Caki2 (cell line): ENCODE measurements around the gene ALPL. TPM values are rescaled to one million over a fixed set of nuclear protein-coding genes. Genes with fewer than 3 reads are reported as not detected.
"Not testable (repeated sequence)": the region's sequence is repeated elsewhere in the genome, so short reads cannot be mapped to it uniquely, and the experiment has no call there.

ENCODE experiments used
- DNase-seq: peaks from one replicate; pipeline ENCODE4 v3.0.0-alpha.2; 2015; ENCODE audit warnings: low read depth
- in situ Hi-C: cut with HindIII; loops from 2 replicates; pipeline ENCODE4 v1.10.0; 2016; ENCODE audit warnings: low sequenced_read_pairs, low pct_unique_long_range_greater_than_20kb, mixed read lengths
- total RNA-seq: library from RNA; depleted of rRNA; stranded (reverse); fragments of >200 nt; shearing (Covaris generic); gene quantifications from 2 replicates; pipeline ENCODE4 v1.2.3, GENCODE V29; 2014; ENCODE audit warnings: low replicate concordance

Gene ALPL
- total RNA-seq, 1 experiment from 2014 or later = 0.14 TPM

DNA sequence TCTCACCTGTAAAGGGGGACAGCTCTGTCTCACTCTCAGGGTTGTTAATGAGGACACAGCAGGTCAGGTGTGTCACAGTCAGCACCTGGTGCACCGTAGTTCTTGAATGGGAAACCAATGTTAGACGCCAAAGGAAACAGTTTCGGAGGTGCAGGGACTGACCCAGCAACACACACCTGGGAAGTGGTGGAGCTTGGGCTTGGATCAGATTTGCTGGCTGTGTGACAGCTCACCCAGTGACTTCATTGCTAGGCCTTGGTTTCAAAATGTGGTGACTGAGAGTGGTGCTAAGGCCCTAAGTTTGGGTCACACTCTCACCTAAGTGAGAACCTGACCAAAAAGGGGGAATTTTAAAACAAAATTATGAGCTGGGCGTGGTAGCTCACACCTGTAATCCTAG, 34.9 kb downstream of the ALPL start:
- in situ Hi-C loops = no loop called here
- no peak for DNase-seq

DNA sequence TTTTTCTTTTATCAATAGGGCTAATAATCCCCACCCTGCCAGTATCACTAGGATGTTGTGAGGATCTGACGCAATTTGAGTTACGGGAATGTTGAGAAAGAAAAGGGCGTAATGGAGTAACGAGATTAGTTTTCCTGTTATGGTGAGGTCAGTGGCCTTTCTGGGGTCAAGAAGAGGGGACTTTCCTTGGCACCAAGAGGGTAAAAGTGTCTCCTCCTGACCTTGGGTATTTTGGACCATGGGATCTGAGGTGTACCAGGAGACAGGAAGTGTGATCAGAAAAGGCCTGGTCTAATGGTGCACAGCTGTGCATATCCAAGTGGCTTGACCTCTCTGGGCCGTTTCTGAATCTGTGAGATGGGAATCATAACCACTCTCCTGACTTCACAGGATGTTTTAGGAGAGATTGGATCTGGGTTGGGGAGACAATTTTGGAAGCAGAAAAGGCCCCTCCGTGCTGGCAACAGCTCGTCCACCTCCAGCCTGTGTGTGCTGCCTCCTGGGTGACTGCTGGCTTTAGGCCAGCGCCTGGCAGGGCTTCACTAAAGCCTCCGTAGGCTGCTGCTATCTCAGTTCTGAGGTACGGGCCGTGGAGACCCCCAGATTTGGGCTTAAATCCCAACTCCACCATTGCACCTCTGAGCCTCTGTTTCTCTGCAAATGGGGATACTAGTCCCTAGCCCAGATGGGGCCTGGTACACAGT, 37.1 kb downstream of the ALPL start:
- no peak for DNase-seq
- in situ Hi-C loops = no loop called here

- in situ Hi-C loops = no loop called here
- no peak for DNase-seq
These were observed 38.7 kb downstream of the ALPL start for GRCh38 chr1:21547876-21548275.

GRCh38 chr1:21550097-21550496, 40.9 kb downstream of the ALPL start:
- DNase-seq = no peak
- in situ Hi-C loops = no loop called here

DNA sequence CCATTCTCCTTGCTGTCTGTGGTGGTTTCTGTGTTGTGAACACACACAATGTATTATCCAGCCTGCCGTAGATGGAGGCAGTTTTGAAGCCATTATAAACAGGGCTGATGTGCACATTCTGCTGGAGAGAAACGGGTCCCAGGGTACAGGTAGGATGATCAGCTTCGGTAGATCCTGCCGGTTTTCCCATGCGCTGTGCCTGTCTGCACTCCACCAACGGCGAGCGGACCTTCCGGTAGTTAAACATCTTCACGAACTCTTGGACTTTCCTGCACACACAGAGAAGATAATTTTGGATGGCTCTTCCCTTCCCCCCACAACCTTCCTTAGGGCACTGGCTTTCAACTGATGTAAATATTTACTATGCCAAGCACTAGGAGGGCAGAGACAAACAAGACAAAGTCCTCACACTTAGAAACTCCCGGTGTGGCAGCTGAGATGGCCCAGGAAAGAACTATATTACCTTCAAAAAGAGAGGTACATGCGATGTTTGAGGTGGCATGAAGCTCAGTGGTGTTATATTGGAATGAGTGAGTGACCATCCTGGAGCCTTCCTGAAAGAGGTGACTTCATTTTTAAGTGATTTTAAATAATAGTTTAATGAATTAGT, 41.7 kb downstream of the ALPL start:
- DNase-seq = no peak
- in situ Hi-C loops = no loop called here

GRCh38 chr1:21552715-21553114, 43.5 kb downstream of the ALPL start:
- in situ Hi-C loops = no loop called here
- no peak for DNase-seq

GRCh38 chr1:21553116-21553926, 44.1 kb downstream of the ALPL start:
- DNase-seq = no peak
- in situ Hi-C loops = no loop called here

DNA sequence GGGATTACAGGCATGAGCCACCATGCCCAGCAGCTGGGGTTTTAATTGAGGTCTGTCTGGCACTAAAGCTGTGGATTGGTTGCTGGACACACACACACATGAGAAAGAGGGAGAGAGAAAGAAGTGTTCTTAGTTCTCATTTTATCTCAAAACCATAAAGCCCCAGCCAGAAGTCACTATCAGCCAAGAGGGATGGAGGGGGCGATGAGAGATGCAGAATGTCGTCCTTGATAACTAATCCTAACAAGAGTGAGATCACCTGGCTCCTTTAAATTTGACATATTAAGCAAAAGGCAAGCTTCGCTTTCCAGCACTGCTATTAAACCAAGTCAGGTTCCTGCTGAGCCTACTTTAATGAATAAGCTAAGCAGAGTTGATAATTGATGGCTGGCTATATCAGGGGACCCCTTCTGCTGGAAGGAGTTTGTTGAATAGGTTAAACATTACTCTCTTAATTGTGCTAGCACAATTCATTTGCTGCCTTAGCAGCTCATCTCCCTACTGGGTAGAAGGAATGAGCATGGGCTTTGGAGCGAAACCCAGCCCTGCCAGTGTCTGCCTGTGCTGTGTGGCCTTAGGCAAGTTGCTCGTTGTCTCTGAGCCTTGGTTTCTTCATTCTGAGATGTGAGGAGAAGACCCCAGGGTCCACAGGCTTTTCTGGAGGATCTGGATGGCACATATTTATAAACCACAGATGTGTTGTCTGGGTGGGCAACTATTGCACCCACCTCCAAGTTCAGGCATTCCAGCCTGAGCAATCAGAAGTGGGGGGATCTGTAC, 50.8 kb downstream of the ALPL start:
- in situ Hi-C loops = no loop called here
- no peak for DNase-seq

GRCh38 chr1:21560916-21561638, 51.9 kb downstream of the ALPL start:
- no peak for DNase-seq
- in situ Hi-C loops = no loop called here

DNA sequence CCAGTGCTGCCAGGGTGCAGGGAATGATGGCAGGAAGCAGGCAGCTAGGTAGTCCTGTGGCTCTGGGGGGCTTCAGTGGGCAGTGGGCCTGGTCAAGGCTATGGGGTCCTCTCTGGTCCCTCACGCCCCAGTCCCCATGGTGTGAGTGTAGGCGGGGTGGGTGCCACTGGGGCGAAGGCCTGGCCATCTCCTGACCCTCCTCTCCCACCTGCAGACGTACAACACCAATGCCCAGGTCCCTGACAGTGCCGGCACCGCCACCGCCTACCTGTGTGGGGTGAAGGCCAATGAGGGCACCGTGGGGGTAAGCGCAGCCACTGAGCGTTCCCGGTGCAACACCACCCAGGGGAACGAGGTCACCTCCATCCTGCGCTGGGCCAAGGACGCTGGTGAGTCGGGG, 53.7 kb downstream of the ALPL start:
- DNase-seq = no peak
- in situ Hi-C loops = no loop called here

DNA sequence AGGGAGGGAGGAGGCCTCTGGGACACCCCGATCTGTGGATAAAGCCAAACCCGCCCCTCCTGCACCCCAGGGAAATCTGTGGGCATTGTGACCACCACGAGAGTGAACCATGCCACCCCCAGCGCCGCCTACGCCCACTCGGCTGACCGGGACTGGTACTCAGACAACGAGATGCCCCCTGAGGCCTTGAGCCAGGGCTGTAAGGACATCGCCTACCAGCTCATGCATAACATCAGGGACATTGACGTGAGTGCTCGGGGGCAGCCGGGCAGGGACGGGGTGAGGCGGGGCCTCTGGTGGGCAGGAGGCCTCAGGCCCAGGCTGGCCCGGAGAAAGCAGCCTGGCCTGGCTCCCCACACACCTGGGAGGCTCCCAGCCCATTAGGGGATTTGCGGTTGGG, 54.7 kb downstream of the ALPL start:
- DNase-seq = no peak
- in situ Hi-C loops = no loop called here

- in situ Hi-C loops = no loop called here
- peak; percentile 37 for DNase-seq
These were observed 55.4 kb downstream of the ALPL start for GRCh38 chr1:21564521-21565095.

- no peak for DNase-seq
- in situ Hi-C loops = no loop called here
These were observed 56.1 kb downstream of the ALPL start for GRCh38 chr1:21565285-21565684.

- in situ Hi-C loops, DNase-seq: not testable (repeated sequence)
These were observed 57.1 kb downstream of the ALPL start for GRCh38 chr1:21566361-21566760.

GRCh38 chr1:21567241-21568005, 58.2 kb downstream of the ALPL start:
- no peak for DNase-seq
- in situ Hi-C loops = no loop called here

GRCh38 chr1:21568006-21568746, 59.0 kb downstream of the ALPL start:
- DNase-seq = no peak
- in situ Hi-C loops = no loop called here
